Choroid plexus epithelial cell (primary cell): ENCODE measurements around the gene CLEC18B.
"Not testable (repeated sequence)": the region's sequence is repeated elsewhere in the genome, so short reads cannot be mapped to it uniquely, and the experiment has no call there.

Experiments
- DNase-seq: peaks from one replicate; pipeline ENCODE4 v3.0.0-alpha.2; 2010; ENCODE audit warnings: low read depth
- H3K4me3 ChIP-seq: 2 replicates; pipeline ENCODE4 v1.5.1; 2011; ENCODE audit warnings: low read depth, mild to moderate bottlenecking, control low read depth, low read length, moderate library complexity
- CTCF ChIP-seq: conservative IDR thresholded peaks from 2 replicates; pipeline ENCODE4 v1.5.1; 2011; ENCODE audit warnings: low read depth, mild to moderate bottlenecking, control low read depth, inconsistent platforms, low read length, moderate library complexity

Gene CLEC18B

GRCh38 chr16:74372953-74373846 lies 48.1 kb downstream of the CLEC18B start:
- TF ChIP-seq CTCF: no peak
- no peak for DNase-seq
- no peak overlapping the region for H3K4me3 ChIP-seq

GRCh38 chr16:74372369-74372768 lies 48.9 kb downstream of the CLEC18B start:
- TF ChIP-seq CTCF: no peak
- H3K4me3 ChIP-seq: no peak overlapping the region
- no peak for DNase-seq

- H3K4me3 ChIP-seq, DNase-seq: not testable (repeated sequence)
Observed at GRCh38 chr16:74370338-74371135, 50.7 kb downstream of the CLEC18B start.

GRCh38 chr16:74368002-74368911 lies 53.0 kb downstream of the CLEC18B start:
- H3K4me3 ChIP-seq: peak overlapping the region; percentile 73
- peak; percentile 88 for DNase-seq

GRCh38 chr16:74367469-74368001 lies 53.7 kb downstream of the CLEC18B start:
- H3K4me3 ChIP-seq: peak overlapping the region; percentile 73
- DNase-seq: peak; percentile 7

- H3K4me3 ChIP-seq, DNase-seq: not testable (repeated sequence)
Observed at GRCh38 chr16:74361646-74362610, 59.4 kb downstream of the CLEC18B start.
